ENCODE results near the gene ADCY1.

The ADCY1 gene

GRCh38 chr7:45626441-45627430 lies 52.6 kb downstream of the ADCY1 start:
- no peak for DNase-seq

GRCh38 chr7:45627691-45628456 lies 53.7 kb downstream of the ADCY1 start:
- DNase-seq: no peak

GRCh38 chr7:45631569-45631968 lies 57.4 kb downstream of the ADCY1 start:
- no peak for DNase-seq

- no peak for DNase-seq
These were observed 62.6 kb downstream of the ADCY1 start for GRCh38 chr7:45636733-45637132.

GRCh38 chr7:45638916-45639315 lies 64.7 kb downstream of the ADCY1 start:
- DNase-seq: no peak

- DNase-seq: no peak
These were observed 67.9 kb downstream of the ADCY1 start for GRCh38 chr7:45642044-45642443.

- DNase-seq: no peak
These were observed 69.5 kb downstream of the ADCY1 start for GRCh38 chr7:45643630-45644029.

GRCh38 chr7:45644237-45644636 lies 70.1 kb downstream of the ADCY1 start:
- DNase-seq: no peak

GRCh38 chr7:45645141-45645969 lies 71.2 kb downstream of the ADCY1 start:
- DNase-seq: no peak

GRCh38 chr7:45646207-45646821 lies 72.1 kb downstream of the ADCY1 start:
- no peak for DNase-seq

- no peak for DNase-seq
These were observed 73.0 kb downstream of the ADCY1 start for GRCh38 chr7:45646996-45647825.

GRCh38 chr7:45647967-45648670 lies 74.0 kb downstream of the ADCY1 start:
- no peak for DNase-seq

GRCh38 chr7:45648671-45648995 lies 74.5 kb downstream of the ADCY1 start:
- no peak for DNase-seq

- DNase-seq: no peak
These were observed 75.6 kb downstream of the ADCY1 start for GRCh38 chr7:45649560-45650346.

GRCh38 chr7:45650404-45651394 lies 76.5 kb downstream of the ADCY1 start:
- no peak for DNase-seq

GRCh38 chr7:45651540-45651939 lies 77.4 kb downstream of the ADCY1 start:
- no peak for DNase-seq

- DNase-seq: no peak
These were observed 78.5 kb downstream of the ADCY1 start for GRCh38 chr7:45652630-45653029.

GRCh38 chr7:45653209-45653907 lies 79.2 kb downstream of the ADCY1 start:
- DNase-seq: no peak
